NCI-H524 treated with DMSO at 0.1 percent for 48 hours (cell line): ENCODE results near the gene C10orf120.

Source experiments
- DNase-seq: peaks from one replicate; lab custom pipeline; 2025; lab: John Stamatoyannopoulos, UW

The C10orf120 gene

DNA sequence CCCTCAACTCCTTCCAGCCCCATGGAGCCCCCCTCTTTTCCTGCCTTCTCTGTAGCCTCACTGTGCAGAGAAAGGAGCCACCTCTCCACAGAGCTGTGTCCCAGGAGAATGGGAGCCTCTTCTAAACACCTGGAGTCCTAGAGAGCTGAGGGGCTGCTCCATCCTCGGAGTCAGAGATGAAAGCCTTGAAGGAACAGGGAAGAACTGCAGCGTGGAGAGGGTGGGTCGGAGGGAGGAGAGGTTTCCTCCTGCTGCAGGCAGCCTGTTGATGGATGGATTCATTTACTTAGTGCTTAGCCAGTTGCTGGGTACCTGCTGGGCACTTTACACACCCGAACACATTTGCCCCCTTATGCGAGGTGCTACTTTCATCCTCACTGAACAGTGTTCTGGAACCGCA lies 39.0 kb downstream of the C10orf120 start:
- DNase-seq, result no peak

DNA sequence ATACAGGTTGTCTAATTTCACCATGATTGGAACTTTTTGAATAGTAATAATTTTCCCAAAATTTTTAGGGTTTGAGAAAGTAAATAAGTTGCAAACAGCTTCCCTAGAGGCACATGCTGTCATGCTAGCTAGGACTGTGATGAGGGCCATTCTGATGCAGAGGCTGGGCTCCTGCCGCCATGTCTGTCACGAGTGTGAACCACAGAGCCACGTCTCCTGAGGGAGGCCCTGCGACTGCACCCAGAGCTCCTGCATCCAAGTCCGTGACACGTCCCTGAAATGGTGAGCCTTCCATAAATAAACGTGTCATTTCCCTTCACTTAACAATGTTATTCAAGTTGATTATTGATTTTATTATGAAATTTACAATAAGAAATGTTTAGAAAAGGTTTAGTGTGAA lies 40.0 kb downstream of the C10orf120 start:
- DNase-seq, result no peak

DNA sequence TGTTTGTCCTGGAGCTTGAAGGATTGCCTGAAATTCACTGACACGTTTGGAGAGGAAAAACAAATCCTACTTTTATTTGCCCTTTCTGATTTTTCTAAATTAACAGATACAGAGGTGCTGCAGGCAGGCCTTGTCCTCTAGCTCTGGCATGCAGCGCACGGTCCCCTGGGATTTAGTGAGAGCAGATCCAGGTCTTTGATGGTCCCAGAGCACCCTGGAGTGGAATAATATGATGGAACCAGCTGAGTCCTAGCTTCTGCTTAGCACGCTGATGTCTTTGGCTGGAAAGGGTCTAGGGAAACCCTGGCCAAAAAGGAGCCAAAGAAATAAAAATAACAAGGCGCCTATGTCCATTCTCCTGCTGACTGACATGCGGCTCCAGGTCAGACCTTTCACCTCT lies 40.5 kb downstream of the C10orf120 start:
- no peak for DNase-seq

DNA sequence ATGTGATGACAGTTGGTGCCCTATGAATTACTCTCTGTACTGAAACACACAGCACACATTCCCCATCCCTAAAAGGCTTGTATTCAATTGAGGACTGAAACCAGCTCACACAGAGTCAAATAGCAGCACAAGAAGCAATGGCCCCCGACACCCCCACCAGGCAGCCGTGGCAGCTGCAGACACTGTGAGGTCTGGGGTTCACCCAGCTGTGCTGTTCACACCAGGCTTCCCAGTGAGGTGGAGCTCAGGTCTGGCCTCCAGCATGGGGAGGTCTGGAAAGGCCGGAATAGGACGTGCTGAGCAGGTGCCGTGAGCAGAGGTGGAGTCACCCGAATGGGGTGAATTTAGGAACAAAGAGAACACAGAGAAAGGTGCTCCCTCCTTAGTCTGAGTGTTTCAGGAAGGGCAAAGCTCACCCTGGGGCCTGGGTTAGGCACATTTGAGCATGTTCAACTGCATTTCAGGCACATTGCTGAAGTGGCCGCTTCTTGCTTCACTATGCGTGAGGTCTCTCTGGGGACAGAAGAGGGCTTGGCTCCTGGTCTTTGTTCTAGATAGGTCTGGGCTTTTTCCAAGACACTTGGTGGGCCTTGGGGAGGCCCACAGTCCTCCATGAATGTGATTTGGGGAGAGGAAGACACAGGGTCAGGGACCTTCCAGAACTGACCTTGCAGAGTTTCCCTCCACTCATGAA lies 41.1 kb downstream of the C10orf120 start:
- no peak for DNase-seq

DNA sequence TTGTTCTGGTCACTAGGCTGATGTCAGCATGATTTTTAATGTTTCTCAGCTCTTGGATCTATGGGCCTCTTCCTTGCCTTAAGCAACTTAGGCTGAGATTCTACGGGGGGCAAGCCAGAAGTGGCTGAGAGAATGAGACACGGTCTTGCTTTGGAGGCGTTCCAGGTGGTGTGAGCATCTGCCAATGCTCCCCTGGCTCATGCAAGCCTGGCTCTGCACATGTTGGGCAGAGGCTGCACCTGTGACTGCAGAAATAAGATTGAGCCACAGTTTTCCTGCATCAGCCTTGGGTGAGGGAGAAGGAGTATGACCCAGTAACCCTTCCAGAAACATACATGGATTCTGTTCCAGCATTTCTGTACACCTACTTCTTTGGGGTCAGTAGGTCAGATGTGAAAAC lies 41.9 kb downstream of the C10orf120 start:
- no peak for DNase-seq

DNA sequence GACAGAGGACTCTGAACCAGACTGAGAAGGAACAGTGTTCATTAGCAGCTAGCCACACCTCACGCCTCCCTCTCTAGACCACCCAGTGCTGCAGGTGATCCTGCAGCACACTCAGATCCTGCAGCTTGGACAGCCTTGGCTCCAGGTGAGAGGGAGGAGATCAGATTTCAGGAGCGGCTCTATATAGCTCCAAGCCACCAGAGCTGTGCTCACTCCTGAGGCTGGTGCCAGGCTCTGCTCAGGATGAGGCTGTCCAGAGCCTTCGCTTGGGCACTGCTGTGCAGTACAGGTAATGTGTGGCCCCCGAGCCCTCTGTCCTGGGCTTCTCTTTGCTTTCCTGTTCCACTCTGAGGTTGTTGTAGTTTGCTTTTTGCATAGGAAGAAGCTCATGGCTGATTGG lies 42.4 kb downstream of the C10orf120 start:
- DNase-seq, result no peak

DNA sequence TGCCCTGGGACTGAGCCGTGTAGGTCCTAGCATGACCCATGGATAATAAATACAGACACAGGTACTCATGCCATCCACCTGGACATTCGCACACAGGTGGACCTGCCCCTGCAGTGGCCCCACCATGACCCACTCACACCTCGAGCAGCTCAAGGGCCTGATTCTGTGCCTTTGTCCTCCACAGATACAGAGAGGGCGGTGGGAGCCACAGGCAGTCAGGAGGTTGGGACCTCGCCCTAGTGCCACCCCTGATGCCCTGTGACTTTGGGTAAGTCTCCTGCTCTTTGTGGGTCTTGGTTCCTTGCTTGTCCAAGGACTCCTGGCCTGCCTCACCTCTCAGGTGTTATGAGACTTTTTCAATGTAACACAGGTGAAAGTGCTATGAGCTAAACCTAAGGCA lies 42.9 kb downstream of the C10orf120 start:
- DNase-seq, result no peak

DNA sequence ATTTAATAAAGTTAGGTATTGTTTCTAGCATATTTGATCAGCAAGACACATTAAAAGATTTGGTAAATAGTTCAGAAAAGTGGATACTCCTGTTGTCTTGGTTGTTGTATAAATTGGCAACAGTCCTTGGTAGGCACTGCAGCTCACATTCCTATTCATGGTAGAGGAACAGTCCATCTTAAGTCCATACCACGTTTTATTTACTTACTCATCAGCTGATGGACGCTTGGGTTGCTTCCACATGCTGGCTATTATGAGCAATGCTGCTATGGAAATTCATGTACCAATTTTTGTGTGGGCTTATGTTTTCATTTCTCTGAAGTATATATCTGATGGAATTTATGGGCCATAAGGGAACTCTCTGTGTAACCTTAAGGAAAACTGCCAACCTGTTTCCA lies 43.3 kb downstream of the C10orf120 start:
- no peak for DNase-seq

DNA sequence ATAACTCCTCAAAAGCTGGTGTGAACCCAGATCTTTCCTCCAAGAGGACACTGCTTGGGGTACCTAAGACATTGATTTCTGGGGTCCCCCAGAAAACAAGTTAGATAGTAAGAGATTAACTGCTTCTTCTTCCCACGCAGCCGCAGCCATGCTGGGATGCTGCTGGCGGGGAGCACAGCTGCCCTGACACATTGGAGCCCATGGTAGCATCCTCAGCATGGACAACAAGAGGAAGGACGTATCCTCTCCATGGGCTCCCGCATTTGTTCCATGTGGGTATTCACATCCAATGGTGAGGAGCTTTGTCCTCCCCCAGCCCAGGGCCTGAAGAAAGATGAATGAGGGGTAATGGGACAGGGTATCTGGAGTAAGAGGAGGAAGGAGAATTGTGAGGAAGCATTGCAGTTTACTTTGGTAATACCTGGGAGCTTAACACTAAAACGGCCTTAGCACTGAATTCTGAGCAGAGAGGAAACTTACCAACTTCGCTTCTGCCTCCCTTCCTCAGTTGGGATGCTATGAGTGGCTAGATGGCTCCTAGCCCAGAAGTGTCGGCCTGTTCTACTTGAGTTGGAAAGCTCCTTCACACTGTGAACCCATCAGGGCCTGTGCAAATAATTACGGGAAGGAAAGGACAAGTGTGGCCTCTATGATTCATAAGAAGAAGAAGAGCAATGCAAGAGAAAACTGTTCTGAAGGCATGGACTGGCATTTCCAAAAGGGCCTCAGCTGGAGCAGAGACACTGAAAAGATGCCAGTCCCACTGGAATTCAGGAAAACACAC lies 43.9 kb downstream of the C10orf120 start:
- DNase-seq, result no peak

DNA sequence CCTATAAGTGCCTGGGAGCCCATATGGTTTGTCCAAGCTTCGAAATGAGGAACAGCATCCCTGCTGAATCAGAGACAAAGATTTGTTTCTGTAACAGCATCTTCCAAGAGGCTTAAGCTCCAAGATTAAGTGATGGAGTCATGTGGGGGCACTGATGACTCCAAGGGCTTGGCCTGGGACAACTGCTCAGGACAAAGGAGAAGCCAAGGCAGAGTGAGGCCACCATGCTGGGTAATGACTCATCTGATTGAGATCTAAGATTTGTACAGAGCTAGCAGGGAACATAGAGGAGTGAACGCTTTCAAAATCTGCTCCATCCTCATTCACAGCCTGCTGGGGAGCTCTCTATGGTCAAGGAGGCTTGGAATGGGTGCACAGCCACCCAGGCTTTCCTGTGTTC lies 49.3 kb downstream of the C10orf120 start:
- DNase-seq, result no peak

DNA sequence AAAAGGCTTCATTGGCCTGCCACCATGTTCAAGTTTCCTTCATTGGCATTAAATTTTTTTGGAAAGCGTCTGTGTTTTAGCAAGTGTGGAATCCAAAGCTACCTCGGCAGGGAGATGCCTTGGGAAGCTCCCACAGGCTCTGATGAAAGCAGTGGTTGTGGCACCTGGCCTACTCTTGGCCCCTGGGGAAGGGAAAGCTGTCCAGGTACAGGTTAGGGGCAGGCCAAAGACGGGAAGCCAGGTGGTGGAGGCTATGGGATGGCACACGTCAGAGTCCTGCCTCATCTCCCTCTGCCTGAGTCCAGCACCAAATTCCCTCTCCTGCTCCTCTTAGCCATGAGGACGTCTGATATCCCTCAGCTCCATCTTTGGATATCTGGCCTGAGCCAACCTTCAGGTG lies 49.7 kb downstream of the C10orf120 start:
- no peak for DNase-seq

DNA sequence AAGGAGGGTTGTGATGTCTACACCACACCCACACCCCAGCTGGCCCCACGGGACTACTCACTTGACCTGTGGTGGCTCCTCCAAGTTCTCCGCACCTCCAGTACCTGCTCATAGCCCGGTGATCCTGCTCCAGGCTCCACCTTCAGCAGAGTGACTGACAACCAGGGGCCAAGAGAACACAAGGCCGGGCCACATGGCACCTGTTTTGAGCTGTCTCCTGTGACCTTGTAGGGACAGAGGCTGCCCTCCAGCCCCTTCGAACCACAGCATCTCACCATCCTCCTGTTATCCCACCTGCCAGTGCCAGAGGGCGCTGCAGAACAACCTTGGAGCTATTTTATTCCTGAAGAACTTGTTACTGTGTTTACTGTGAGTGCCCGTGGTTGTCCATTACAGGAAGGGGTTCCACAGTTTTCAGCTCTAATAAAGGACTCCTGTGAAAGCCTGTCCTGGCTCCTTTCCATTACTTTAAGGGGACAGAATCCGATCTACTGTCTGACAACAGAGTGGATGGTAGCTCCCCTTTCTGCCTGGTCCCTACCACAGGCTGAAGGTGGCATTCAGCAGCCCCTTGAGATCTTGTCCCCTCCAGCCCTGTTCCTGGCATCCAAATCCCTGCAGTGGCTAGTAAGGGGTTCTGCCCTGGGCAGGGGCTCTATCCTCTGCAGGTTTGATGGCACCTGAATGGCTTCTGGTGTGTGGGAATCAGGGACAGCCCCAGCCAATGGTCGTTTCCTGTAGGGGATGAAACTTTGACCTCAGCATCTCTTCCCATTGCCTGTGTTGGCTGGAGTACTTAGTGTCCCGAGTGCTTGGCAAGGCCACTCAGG lies 50.8 kb downstream of the C10orf120 start:
- DNase-seq, result no peak
